WTC11 (cell line): Measurements from ENCODE around the gene RP2. TPM values are rescaled to one million over a fixed set of nuclear protein-coding genes. Genes with fewer than 3 reads are reported as not detected.

Source experiments
- ATAC-seq: fragments of 200-7000 bp; cut with Tn5 transposase; 2 replicates; pipeline ENCODE4 v1.10.0; 2021; ENCODE audit warnings: mild to moderate bottlenecking, moderate library complexity
- CTCF ChIA-PET: fragments of 300-600 bp; sonication (Branson Sonifier 250); formaldehyde crosslinking; loops from one replicate; lab custom pipeline; 2021; ENCODE audit warnings: antibody characterized with exemption; lab: Charles Lee
- POLR2A ChIA-PET: fragments of 350-600 bp; sonication (Branson Sonifier 250); formaldehyde crosslinking; loops from one replicate; lab custom pipeline; 2021; ENCODE audit warnings: antibody characterized with exemption; lab: Charles Lee
- DNase-seq: peaks from one replicate; pipeline ENCODE4 v3.0.0; 2021; ENCODE audit warnings: low spot score
- H3K27ac Mint-ChIP-seq: 2 replicates; pipeline ENCODE4 v1.8.0; 2021; ENCODE audit warnings: mixed read lengths
- H3K27me3 Mint-ChIP-seq: 2 replicates; pipeline ENCODE4 v1.8.0; 2021; ENCODE audit warnings: low read depth, mild to moderate bottlenecking, moderate library complexity, mixed read lengths
- H3K36me3 Mint-ChIP-seq: 2 replicates; pipeline ENCODE4 v1.8.0; 2021; ENCODE audit warnings: mixed read lengths
- H3K4me1 Mint-ChIP-seq: 2 replicates; pipeline ENCODE4 v1.8.0; 2022; ENCODE audit warnings: mixed read lengths
- H3K4me3 Mint-ChIP-seq: 2 replicates; pipeline ENCODE4 v1.8.0; 2021; ENCODE audit warnings: mild to moderate bottlenecking, moderate library complexity, mixed read lengths
- H3K9me3 Mint-ChIP-seq: 2 replicates; pipeline ENCODE4 v1.8.0; 2021; ENCODE audit warnings: mixed read lengths
- ATF3 ChIP-seq: sonication (generic); formaldehyde crosslinking; conservative IDR thresholded peaks from 2 replicates; pipeline ENCODE4 v1.8.1; 2022; ENCODE audit warnings: mild to moderate bottlenecking, missing genetic modification reagents
- CDX4 ChIP-seq: fragments of 250-450 bp; sonication (Bioruptor Pico); IDR thresholded peaks from 2 replicates; pipeline ENCODE4 v1.9.0; 2021; ENCODE audit warnings: moderate library complexity, mild to moderate bottlenecking, inconsistent platforms, borderline replicate concordance
- CREB1 ChIP-seq: sonication (generic); formaldehyde crosslinking; IDR thresholded peaks from 2 replicates; pipeline ENCODE4 v1.8.0; 2023; ENCODE audit warnings: mild to moderate bottlenecking, missing genetic modification reagents
- FOXJ3 ChIP-seq: sonication (generic); formaldehyde crosslinking; IDR thresholded peaks from 2 replicates; pipeline ENCODE4 v1.9.0; 2021; ENCODE audit warnings: missing genetic modification reagents, mild to moderate bottlenecking, borderline replicate concordance
- FOXK1 ChIP-seq: sonication (generic); formaldehyde crosslinking; IDR thresholded peaks from 2 replicates; pipeline ENCODE4 v1.8.0; 2022; ENCODE audit warnings: mild to moderate bottlenecking, moderate library complexity, missing genetic modification reagents
- FOXP1 ChIP-seq: sonication (generic); formaldehyde crosslinking; IDR thresholded peaks from 2 replicates; pipeline ENCODE4 v1.8.0; 2022; ENCODE audit warnings: missing genetic modification reagents, mild to moderate bottlenecking, moderate library complexity, borderline replicate concordance
- GABPB1 ChIP-seq: sonication (generic); formaldehyde crosslinking; IDR thresholded peaks from 2 replicates; pipeline ENCODE4 v1.8.1; 2023; ENCODE audit warnings: mild to moderate bottlenecking, missing genetic modification reagents
- GTF2I ChIP-seq: fragments of 250-450 bp; sonication (Bioruptor Pico); conservative IDR thresholded peaks from 2 replicates; pipeline ENCODE4 v1.4.0; 2021; ENCODE audit warnings: mild to moderate bottlenecking
- HMGA2 ChIP-seq: fragments of 250-450 bp; sonication (Bioruptor Pico); IDR thresholded peaks from 2 replicates; pipeline ENCODE4 v1.4.0; 2021; ENCODE audit warnings: mild to moderate bottlenecking, moderate library complexity
- JUN ChIP-seq: sonication (generic); formaldehyde crosslinking; IDR thresholded peaks from 2 replicates; pipeline ENCODE4 v1.8.0; 2023; ENCODE audit warnings: mild to moderate bottlenecking, missing genetic modification reagents
- NFATC4 ChIP-seq: fragments of 250-450 bp; sonication (Bioruptor Pico); IDR thresholded peaks from 2 replicates; pipeline ENCODE4 v1.9.0; 2021; ENCODE audit warnings: mild to moderate bottlenecking
- NR1H2 ChIP-seq: sonication (generic); formaldehyde crosslinking; IDR thresholded peaks from 2 replicates; pipeline ENCODE4 v1.9.0; 2021; ENCODE audit warnings: mild to moderate bottlenecking, moderate library complexity, missing genetic modification reagents
- NR2C2 ChIP-seq: sonication (generic); formaldehyde crosslinking; IDR thresholded peaks from 2 replicates; pipeline ENCODE4 v1.8.0; 2022; ENCODE audit warnings: mild to moderate bottlenecking, missing genetic modification reagents
- OVOL2 ChIP-seq: fragments of 250-450 bp; sonication (Bioruptor Pico); IDR thresholded peaks from 2 replicates; pipeline ENCODE4 v1.9.0; 2021; ENCODE audit warnings: mild to moderate bottlenecking, borderline replicate concordance
- RELA ChIP-seq: sonication (generic); formaldehyde crosslinking; IDR thresholded peaks from 2 replicates; pipeline ENCODE4 v1.8.1; 2022; ENCODE audit warnings: missing genetic modification reagents, mild to moderate bottlenecking, borderline replicate concordance
- SOX15 ChIP-seq: fragments of 250-450 bp; sonication (Bioruptor Pico); IDR thresholded peaks from 2 replicates; pipeline ENCODE4 v1.9.0; 2021; ENCODE audit warnings: mild to moderate bottlenecking
- ZMAT4 ChIP-seq: fragments of 250-450 bp; sonication (Bioruptor Pico); IDR thresholded peaks from 2 replicates; pipeline ENCODE4 v1.9.0; 2021; ENCODE audit warnings: mild to moderate bottlenecking
- ZNF396 ChIP-seq: fragments of 250-450 bp; sonication (Bioruptor Pico); IDR thresholded peaks from 2 replicates; pipeline ENCODE4 v1.8.0; 2021; ENCODE audit warnings: mild to moderate bottlenecking, moderate library complexity, borderline replicate concordance
- total RNA-seq: library from RNA; stranded (reverse); gene quantifications from 3 replicates; pipeline ENCODE4 v1.2.3, GENCODE V29; 2021
- TF ChIP-seq, protein P1 (sequence below): fragments of 250-450 bp; sonication (Bioruptor Pico); IDR thresholded peaks from 2 replicates; pipeline ENCODE4 v1.9.0; 2021; ENCODE audit warnings: mild to moderate bottlenecking, borderline replicate concordance
- TF ChIP-seq, protein P2 (sequence below): sonication (generic); formaldehyde crosslinking; IDR thresholded peaks from 2 replicates; pipeline ENCODE4 v1.8.0; 2022; ENCODE audit warnings: mild to moderate bottlenecking, missing genetic modification reagents
- TF ChIP-seq, protein P3 (sequence below): sonication (generic); formaldehyde crosslinking; IDR thresholded peaks from 2 replicates; pipeline ENCODE4 v1.8.0; 2023; ENCODE audit warnings: mild to moderate bottlenecking, missing genetic modification reagents
- TF ChIP-seq, protein P4 (sequence below): sonication (generic); formaldehyde crosslinking; IDR thresholded peaks from 2 replicates; pipeline ENCODE4 v1.8.1; 2022; ENCODE audit warnings: mild to moderate bottlenecking, moderate library complexity, missing genetic modification reagents

RP2 gene
- total RNA-seq, 1 experiment from 2014 or later = 6.9 TPM

- no peak for TF ChIP-seq HMGA2 (CRISPR knock-in tag)
- TF ChIP-seq OVOL2 (CRISPR knock-in tag) = no peak
- TF ChIP-seq ZNF396 (CRISPR knock-in tag) = no peak
- TF ChIP-seq JUN (CRISPR knock-in tag) = no peak
Measured at GRCh38 chrX:46820391-46821100, 16.3 kb upstream of the RP2 start (continued).

GRCh38 chrX:46823481-46823880 is 13.4 kb upstream of the RP2 start:
- Mint-ChIP-seq H3K4me3 (no peak overlapping the region), H3K9me3 (no peaks in the 10 kb centered on the region), H3K27me3 (no peaks in the 10 kb centered on the region)
- no peak for DNase-seq
- CTCF ChIA-PET = no interaction called here
- TF ChIP-seq NR2C2 (CRISPR knock-in tag) = no peak
- TF ChIP-seq FOXP1 (CRISPR knock-in tag) = no peak
- TF ChIP-seq, protein P1, sequence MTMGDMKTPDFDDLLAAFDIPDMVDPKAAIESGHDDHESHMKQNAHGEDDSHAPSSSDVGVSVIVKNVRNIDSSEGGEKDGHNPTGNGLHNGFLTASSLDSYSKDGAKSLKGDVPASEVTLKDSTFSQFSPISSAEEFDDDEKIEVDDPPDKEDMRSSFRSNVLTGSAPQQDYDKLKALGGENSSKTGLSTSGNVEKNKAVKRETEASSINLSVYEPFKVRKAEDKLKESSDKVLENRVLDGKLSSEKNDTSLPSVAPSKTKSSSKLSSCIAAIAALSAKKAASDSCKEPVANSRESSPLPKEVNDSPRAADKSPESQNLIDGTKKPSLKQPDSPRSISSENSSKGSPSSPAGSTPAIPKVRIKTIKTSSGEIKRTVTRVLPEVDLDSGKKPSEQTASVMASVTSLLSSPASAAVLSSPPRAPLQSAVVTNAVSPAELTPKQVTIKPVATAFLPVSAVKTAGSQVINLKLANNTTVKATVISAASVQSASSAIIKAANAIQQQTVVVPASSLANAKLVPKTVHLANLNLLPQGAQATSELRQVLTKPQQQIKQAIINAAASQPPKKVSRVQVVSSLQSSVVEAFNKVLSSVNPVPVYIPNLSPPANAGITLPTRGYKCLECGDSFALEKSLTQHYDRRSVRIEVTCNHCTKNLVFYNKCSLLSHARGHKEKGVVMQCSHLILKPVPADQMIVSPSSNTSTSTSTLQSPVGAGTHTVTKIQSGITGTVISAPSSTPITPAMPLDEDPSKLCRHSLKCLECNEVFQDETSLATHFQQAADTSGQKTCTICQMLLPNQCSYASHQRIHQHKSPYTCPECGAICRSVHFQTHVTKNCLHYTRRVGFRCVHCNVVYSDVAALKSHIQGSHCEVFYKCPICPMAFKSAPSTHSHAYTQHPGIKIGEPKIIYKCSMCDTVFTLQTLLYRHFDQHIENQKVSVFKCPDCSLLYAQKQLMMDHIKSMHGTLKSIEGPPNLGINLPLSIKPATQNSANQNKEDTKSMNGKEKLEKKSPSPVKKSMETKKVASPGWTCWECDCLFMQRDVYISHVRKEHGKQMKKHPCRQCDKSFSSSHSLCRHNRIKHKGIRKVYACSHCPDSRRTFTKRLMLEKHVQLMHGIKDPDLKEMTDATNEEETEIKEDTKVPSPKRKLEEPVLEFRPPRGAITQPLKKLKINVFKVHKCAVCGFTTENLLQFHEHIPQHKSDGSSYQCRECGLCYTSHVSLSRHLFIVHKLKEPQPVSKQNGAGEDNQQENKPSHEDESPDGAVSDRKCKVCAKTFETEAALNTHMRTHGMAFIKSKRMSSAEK (CRISPR knock-in tag) = no peak
- TF ChIP-seq FOXK1 = no peak
- TF ChIP-seq HMGA2 (CRISPR knock-in tag) = no peak
- TF ChIP-seq CREB1 = no peak
- TF ChIP-seq CDX4 (CRISPR knock-in tag) = no peak
- TF ChIP-seq, all 79 proteins: peak for 0
- Mint-ChIP-seq H3K36me3 (no peaks in the 10 kb centered on the region), H3K4me1 (no peaks in the 10 kb centered on the region), H3K27ac (no peak overlapping the region)
- ATAC-seq = no peak
- POLR2A ChIA-PET = no interaction called here

GRCh38 chrX:46831765-46832327 is 5.0 kb upstream of the RP2 start:
- no peak overlapping the region for H3K27ac Mint-ChIP-seq
- ChIA-PET POLR2A (no interaction called here), CTCF (no interaction called here)
- no peaks in the 10 kb centered on the region for H3K4me1 Mint-ChIP-seq
- no peaks in the 10 kb centered on the region for H3K9me3 Mint-ChIP-seq
- ATAC-seq = no peak
- DNase-seq = no peak
- H3K27me3 Mint-ChIP-seq = no peaks in the 10 kb centered on the region
- no peaks in the 10 kb centered on the region for H3K36me3 Mint-ChIP-seq
- H3K4me3 Mint-ChIP-seq = no peak overlapping the region
- TF ChIP-seq, protein P2, sequence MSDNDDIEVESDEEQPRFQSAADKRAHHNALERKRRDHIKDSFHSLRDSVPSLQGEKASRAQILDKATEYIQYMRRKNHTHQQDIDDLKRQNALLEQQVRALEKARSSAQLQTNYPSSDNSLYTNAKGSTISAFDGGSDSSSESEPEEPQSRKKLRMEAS (CRISPR knock-in tag) = no peak
- TF ChIP-seq, protein P3, sequence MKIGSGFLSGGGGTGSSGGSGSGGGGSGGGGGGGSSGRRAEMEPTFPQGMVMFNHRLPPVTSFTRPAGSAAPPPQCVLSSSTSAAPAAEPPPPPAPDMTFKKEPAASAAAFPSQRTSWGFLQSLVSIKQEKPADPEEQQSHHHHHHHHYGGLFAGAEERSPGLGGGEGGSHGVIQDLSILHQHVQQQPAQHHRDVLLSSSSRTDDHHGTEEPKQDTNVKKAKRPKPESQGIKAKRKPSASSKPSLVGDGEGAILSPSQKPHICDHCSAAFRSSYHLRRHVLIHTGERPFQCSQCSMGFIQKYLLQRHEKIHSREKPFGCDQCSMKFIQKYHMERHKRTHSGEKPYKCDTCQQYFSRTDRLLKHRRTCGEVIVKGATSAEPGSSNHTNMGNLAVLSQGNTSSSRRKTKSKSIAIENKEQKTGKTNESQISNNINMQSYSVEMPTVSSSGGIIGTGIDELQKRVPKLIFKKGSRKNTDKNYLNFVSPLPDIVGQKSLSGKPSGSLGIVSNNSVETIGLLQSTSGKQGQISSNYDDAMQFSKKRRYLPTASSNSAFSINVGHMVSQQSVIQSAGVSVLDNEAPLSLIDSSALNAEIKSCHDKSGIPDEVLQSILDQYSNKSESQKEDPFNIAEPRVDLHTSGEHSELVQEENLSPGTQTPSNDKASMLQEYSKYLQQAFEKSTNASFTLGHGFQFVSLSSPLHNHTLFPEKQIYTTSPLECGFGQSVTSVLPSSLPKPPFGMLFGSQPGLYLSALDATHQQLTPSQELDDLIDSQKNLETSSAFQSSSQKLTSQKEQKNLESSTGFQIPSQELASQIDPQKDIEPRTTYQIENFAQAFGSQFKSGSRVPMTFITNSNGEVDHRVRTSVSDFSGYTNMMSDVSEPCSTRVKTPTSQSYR (CRISPR knock-in tag) = no peak
- TF ChIP-seq CDX4 (CRISPR knock-in tag) (no peak), SOX15 (CRISPR knock-in tag) (no peak), ZMAT4 (no peak), NFATC4 (CRISPR knock-in tag) (no peak), NR1H2 (CRISPR knock-in tag) (no peak), FOXJ3 (no peak), GABPB1 (no peak), RELA (no peak), ATF3 (CRISPR knock-in tag) (no peak), GTF2I (no peak)
- TF ChIP-seq, protein P4, sequence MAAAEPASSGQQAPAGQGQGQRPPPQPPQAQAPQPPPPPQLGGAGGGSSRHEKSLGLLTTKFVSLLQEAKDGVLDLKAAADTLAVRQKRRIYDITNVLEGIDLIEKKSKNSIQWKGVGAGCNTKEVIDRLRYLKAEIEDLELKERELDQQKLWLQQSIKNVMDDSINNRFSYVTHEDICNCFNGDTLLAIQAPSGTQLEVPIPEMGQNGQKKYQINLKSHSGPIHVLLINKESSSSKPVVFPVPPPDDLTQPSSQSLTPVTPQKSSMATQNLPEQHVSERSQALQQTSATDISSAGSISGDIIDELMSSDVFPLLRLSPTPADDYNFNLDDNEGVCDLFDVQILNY (CRISPR knock-in tag) = no peak
